Stimulated activated CD4-positive, alpha-beta T cell treated with anti-CD3 and anti-CD28 coated beads, Interleukin-12 subunit alpha, Interleukin-12 subunit beta, amount 100 ng/mL, for 48 hours (primary cell): Measurements from ENCODE around the gene TNFRSF12A.

ENCODE experiments used
- DNase-seq, 3 donors: peaks; one replicate each; pipeline ENCODE4 v3.0.0-alpha.2; 2020; ENCODE audit warnings: low read depth in 2 of 3, low spot score in 1 of 3

The TNFRSF12A gene

GRCh38 chr16:3010510-3010909 is 9.7 kb upstream of the TNFRSF12A start:
- no peak for DNase-seq

GRCh38 chr16:3012246-3012645 is 7.9 kb upstream of the TNFRSF12A start:
- no peak for DNase-seq

- no peak for DNase-seq
Observed at GRCh38 chr16:3012828-3013420, 7.2 kb upstream of the TNFRSF12A start, which contains the start of gene CLDN9. Gene CLDN9, plus strand, starts transcription at chr16:3012923. Its CDS starts 440 bp downstream, at chr16:3013363.

- DNase-seq, result no peak
Observed at GRCh38 chr16:3013491-3013951, 6.6 kb upstream of the TNFRSF12A start.

- no peak for DNase-seq
Observed at GRCh38 chr16:3013998-3014690, 6.0 kb upstream of the TNFRSF12A start.

- no peak for DNase-seq
Observed at GRCh38 chr16:3014971-3015370, 5.2 kb upstream of the TNFRSF12A start.

GRCh38 chr16:3015865-3016521 is 4.2 kb upstream of the TNFRSF12A start:
- DNase-seq, result no peak

- no peak for DNase-seq
Observed at GRCh38 chr16:3017344-3017743, 2.8 kb upstream of the TNFRSF12A start.

- DNase-seq, result no peak
Observed at GRCh38 chr16:3017794-3018506, 2.2 kb upstream of the TNFRSF12A start, which contains the start of gene CLDN6. Gene CLDN6, minus strand, starts transcription at chr16:3018183. Its CDS starts 2,162 bp downstream, at chr16:3016021.

GRCh38 chr16:3019594-3020246 is 448 bp upstream of the TNFRSF12A start:
- no peak for DNase-seq

GRCh38 chr16:3020604-3021448 is 658 bp downstream of the TNFRSF12A start:
- DNase-seq, result no peak

- DNase-seq, result peak; percentile 78 to 86 (median 81)
Observed at GRCh38 chr16:3021449-3022207, 1.5 kb downstream of the TNFRSF12A start.

- peak; percentile 84 to 88 (median 87) for DNase-seq
Observed at GRCh38 chr16:3022208-3022683, 2.1 kb downstream of the TNFRSF12A start.

- no peak for DNase-seq
Observed at GRCh38 chr16:3022684-3023414, 2.7 kb downstream of the TNFRSF12A start.

- no peak for DNase-seq
Observed at GRCh38 chr16:3023415-3023668, 3.2 kb downstream of the TNFRSF12A start.

GRCh38 chr16:3023669-3024478 is 3.7 kb downstream of the TNFRSF12A start, which contains the start of the genes HCFC1R1 and THOC6:
Gene HCFC1R1, minus strand, starts transcription at chr16:3023942. Its CDS starts 1 bp downstream, at chr16:3023941.
Gene THOC6, plus strand, starts transcription at chr16:3024035. Its CDS starts 292 bp downstream, at chr16:3024327.
- DNase-seq, result peak; percentile 94 to 95 (median 94)
